T-helper 1 cell (primary cell): Measurements from ENCODE around the gene SATL1.
"Not testable (repeated sequence)": the region's sequence is repeated elsewhere in the genome, so short reads cannot be mapped to it uniquely, and the experiment has no call there.

ENCODE experiments used
- DNase-seq, 5 donors: peaks; one replicate each; pipeline ENCODE4 v3.0.0-alpha.2; 2012 to 2020
- total RNA-seq, 4 donors: gene quantifications; one replicate each; lab custom pipeline; 2026; lab: John Stamatoyannopoulos, UW

SATL1 gene, protein sequence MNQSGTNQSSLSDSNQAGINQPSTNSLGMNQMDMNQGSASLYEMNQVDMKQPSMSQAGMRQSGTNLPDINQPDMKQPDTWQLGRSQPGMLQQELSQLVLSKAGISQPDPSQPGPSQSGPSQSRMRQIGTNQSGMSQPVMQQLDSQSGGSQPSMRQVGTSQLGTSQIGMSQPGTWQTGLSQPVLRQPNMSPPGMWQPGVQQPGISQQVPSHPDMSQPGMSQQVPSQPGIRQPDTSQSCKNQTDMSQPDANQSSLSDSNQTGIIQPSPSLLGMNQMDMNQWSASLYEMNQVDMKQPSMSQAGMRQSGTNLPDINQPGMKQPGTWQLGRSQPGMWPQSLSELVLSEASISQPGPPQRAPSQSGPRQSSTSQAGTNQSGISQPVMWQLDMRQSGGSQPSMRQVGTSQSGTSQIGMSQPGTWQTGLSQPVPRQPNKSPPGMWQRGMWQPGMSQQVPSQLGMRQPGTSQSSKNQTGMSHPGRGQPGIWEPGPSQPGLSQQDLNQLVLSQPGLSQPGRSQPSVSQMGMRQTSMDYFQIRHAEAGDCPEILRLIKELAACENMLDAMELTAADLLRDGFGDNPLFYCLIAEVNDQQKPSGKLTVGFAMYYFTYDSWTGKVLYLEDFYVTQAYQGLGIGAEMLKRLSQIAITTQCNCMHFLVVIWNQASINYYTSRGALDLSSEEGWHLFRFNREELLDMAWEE
- total RNA-seq = 0 reads per million in 4 donors

DNA sequence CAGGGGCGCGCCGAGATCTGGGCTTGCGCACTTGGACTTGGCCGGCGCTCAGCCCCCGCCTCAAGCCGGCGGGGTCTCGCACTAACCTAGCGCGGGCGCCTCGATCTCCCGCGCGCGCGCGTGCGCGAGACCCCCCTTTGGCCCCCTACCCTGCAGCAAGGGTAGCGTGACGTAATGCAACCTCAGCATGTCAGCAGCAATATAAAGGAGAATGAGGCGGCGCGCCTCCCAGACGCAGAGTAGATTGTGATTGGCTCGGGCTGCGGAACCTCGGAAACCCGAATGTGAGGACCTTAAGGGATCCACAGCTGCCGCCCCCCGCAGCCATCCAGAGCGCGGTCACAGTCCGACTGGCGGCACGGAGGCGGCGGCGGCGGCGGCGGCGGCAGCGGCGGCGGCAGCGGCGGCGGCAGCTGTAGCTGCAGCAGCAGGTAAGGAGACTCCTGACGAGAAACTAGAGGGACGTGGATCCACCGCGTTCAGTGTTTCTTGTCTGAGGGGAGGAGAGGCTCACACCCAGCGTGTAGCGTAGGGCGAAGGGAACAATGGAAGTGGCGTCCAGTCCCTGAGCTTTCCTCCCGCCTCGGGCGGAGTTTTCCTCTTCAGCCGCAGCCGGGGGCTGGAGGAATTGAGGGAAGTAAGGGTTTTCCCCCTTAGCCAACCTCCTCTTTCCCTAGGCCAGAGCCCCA, at the start of gene SATL1, which contains the start of gene ZNF711:
TSS of gene SATL1 (minus strand) at position 19 of the 689 bp plus-strand sequence. CDS start 134,811 bp downstream, outside the sequence.
TSS of gene ZNF711 (plus strand) at position 231 of the 689 bp plus-strand sequence. CDS start 3,582 bp downstream, outside the sequence.
- DNase-seq = no peak

DNA sequence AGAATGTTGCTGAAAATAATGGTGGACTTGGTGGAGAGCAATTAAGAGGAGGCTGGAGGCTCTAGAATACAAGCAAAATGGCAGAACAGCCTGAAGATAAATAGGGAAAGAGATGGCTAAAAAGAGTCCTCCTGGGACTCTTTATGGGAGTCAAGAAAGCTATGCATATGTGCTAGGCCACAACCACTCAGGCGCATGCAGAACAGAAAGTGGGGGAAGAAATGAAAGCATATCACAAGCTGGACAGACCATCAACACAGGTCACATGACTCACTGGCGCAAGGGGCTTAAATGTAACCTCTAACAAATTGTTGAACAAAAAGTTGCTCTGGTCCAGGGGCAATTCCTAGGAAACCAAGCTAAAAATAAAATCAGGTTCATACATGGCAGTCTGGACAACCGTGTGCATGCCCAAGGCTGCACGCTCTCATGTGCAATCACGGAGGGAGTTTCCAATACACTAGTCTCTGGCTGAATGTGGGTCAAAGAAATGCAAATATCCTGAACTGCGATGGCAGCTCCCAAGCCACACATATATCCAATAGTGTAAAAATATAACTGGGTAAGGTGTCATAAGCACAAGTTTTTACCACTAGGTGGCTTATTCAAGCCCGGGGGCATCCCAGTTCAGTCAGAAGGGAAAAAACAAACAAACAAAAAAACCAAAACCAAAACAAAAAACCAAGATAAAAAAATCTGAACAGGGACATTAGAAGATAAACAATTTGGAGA, 45.6 kb upstream of the SATL1 start:
- DNase-seq = no peak

DNA sequence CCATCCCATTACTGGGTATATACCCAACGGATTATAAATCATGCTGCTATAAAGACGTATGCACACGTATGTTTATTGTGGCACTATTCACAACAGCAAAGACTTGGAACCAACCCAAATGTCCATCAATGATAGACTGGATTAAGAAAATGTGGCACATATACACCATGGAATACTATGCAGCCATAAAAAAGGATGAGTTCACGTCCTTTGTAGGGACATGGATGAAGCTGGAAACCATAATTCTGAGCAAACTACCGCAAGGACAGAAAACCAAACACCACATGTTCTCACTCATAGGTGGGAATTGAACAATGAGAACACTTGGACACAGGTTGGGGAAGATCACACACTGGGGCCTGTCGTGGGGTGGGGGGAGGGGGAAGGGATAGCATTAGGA, 41.7 kb upstream of the SATL1 start:
- not testable (repeated sequence) for DNase-seq

- DNase-seq = peak in 1 of 5 donors; percentile 0
Observed at GRCh38 chrX:85244450-85245211, 1.1 kb upstream of the SATL1 start.

- DNase-seq = no peak
Observed at GRCh38 chrX:85243155-85243554, 424 bp downstream of the SATL1 start.

DNA sequence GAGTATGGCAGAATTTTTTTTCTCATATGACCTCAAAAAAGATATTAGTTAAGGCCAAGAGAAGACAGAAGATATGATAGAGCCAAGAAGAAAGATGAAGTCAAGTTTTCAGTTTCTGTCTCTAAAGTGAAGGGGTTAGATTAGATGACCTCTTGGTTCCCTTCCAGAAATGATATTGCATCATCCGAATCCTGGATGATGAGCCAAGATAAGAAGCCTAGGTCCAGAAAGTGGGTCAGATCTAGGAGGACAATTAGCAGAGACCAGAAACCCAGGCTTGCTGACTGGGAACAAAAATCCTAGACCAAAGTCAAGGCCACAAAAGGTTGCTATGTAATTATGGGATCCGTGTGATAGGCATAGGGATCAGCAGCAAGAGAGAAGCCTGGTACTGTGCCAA, 20.2 kb downstream of the SATL1 start:
- DNase-seq = no peak

DNA sequence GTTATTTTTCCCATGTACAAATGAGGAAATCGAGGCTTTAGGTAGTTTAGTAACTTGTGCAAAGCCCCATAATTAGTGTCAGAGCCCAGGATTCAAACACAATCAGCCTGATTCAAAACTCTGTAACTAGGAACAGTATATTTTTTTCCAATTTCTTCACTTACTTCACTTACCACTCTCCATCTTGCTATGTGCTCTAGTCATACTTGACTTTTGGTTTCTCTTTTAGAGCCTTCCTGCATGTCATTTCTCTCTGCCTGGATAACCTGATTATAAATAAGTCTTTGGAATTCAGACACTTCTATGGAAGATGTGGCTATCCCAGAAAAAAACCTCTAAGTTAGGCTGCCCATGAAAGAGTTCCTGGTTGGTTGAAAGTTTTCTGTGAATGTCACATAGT, 22.2 kb downstream of the SATL1 start:
- no peak for DNase-seq

DNA sequence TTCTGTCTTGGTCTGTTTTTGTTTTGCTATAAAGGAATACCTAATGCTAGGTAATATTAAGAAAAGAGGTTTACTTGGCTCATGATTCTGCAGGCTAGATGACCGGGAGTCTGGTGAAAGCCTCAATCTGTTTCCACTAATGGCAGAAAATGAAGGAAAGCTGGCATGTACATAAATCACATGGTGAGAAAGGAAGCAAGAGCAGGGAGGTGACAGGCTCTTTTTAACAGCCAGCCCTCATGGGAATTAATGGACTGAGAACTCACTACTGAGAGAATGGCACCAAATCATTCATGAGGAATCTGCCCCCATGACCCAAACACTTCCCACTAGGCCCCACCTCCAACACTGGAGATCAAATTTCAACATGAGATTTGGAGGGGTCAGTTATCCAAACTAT, 27.6 kb downstream of the SATL1 start:
- no peak for DNase-seq

- no peak for DNase-seq
Observed at GRCh38 chrX:85213792-85214530, 29.6 kb downstream of the SATL1 start.

DNA sequence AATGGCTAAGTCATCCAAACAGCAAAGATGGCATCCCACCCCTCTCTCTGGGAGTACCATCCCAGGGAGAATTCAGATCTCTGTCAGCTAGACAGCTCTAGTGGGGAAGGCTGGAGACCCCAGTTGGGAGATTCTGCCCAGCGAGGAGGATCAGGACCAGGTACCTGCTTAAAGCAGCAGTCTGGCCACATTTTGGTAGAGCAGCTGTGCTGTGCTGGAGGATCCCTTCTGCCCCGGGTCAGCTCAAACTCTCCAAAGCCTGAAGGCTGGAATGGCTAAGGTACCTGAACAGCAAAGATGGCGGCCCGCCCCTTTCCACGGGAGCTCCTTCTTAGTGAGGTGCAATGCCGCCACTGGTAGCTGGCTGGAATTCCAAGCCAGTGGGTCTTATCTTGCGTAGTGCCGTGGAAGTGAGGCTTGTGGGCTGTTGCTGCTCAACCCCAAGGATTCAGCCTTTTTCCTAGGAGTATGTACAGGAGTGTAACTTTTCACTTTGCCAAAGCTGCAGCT, 40.1 kb downstream of the SATL1 start:
- DNase-seq = no peak

- DNase-seq = no peak
Observed at GRCh38 chrX:85196319-85196718, 47.3 kb downstream of the SATL1 start.

DNA sequence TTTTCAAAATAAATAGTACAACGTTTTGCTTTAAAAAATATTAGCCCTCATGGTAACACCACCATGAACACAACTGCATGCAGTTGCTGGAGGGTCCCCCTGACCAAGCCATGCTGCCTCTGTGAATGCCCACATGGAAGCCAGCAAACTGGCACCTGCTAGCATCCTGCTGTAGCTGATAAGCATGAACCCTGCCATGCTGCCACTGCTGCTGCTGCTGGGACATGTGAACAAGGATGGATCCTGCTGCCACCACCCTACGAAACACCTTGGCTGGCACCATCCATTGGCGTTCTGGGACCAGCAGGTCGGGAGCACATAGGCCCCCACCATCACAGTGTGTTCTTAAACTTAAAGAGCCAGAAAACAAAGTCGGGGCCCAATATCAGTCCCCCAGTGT, 83.9 kb downstream of the SATL1 start:
- DNase-seq = no peak

DNA sequence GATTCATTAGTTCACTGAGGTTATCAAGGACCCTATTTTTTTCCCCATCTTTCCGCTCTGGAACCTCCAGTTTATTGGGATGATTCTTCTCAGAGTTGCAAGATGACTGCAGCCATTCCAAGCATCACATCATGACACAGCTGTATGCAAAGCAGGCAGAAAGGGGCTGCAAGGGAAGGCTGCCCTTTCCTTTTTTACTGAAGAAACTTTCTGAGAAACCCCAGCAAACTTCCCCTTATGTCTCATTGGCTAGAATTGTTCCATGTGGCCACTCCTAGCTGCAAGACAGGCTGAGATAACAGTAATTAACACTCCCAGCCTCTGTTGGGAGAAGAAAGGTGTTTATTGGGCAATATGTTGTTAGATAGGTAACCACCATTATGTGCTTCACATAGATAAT, 102.6 kb downstream of the SATL1 start:
- no peak for DNase-seq

GRCh38 chrX:85139422-85139821, 104.2 kb downstream of the SATL1 start:
- DNase-seq = no peak

GRCh38 chrX:85136409-85136808, 107.2 kb downstream of the SATL1 start:
- no peak for DNase-seq

GRCh38 chrX:85115252-85115651, 128.3 kb downstream of the SATL1 start:
- DNase-seq = no peak

DNA sequence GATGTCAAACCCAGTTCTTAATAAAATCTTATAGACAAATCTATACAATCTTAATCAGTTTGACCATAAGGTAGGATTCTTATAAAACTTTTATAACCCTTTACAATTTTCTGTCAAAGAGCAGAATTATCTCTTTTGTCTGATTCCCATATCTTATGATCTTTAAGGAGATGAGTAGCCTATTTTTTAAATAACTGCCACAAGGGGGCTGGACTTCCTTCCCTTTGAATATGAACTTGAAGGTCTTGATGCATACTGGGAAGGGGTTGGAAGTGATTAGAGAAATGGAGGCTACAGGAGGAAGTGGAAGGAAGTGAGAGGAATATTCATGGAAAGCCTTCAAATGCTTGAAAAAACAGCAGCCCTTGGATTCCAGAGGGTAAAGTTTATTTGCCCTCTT, 128.8 kb downstream of the SATL1 start:
- DNase-seq = no peak

DNA sequence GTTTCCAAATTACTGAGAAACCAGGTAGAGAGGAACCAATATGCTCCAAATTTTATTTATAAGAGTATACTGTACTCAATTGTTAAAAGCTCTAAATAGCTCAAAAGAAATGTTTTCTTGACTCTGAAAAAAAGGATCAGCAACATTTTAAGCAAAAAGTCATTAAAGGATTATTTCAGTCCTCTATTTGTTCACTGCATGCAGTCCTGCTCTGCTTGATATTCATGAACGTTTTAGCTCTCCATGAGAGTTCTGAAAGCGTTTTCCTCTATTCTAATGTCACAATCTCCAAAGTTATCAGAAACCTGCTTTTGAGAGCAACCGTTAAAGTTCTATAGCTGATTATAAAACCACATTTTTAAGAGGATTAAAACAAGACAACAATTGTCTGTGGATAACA, 129.4 kb downstream of the SATL1 start:
- DNase-seq = no peak

GRCh38 chrX:85113746-85114145, 129.8 kb downstream of the SATL1 start:
- DNase-seq = no peak

DNA sequence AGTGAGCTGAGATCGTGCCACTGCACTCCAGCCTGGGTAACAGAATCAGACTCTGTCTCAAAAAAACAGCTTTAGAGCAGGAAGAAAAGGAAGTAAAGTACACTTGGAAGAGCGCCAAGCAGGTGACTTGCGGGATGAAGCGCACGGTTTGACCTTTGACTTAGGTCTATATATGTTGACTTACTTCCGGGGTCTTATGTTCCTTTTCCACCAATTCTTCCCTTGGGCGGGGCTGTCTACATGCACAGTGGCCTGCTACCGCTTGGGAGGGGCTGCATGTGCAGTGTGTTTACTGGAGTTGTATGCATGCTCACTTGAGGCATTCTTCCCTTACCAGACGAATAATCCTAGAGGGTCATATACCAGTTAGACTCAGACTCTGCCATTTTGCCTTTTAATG, 131.3 kb downstream of the SATL1 start:
- DNase-seq = no peak

DNA sequence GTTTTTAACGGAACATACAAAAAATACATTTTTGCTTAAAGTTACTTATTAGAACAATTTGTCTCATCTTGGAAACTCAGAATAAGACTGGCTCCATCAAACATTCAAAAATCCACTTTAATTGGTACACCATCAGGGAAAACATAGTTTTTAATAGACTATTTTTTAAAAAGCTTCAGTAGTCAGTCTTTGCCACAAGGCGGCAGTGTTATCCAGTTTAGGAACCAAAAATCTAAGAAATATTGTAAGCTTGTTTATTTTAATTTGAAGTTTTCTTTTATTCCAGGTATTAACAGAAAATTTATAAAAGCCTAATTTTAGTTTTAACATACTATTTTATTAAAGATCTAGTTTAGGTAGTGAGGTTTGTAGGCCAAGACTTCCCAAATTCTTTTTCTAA, 132.2 kb downstream of the SATL1 start:
- DNase-seq = no peak
